Parathyroid adenoma (tissue), 2 donors: ENCODE measurements around the gene QRICH2.

Experiments
- H2AFZ ChIP-seq: fragments of 300-600 bp; sonication (generic); one replicate; pipeline ENCODE4 v1.7.0; 2017; ENCODE audit warnings: antibody characterized with exemption, mild to moderate bottlenecking
- H3K27ac ChIP-seq: fragments of 300-600 bp; sonication (generic); one replicate; pipeline ENCODE4 v1.7.0; 2017
- H3K27me3 ChIP-seq: fragments of 300-600 bp; sonication (generic); one replicate; pipeline ENCODE4 v1.7.0; 2017; ENCODE audit warnings: low read length; ENCODE audit not compliant: control insufficient read depth, insufficient read depth
- H3K36me3 ChIP-seq: fragments of 300-600 bp; sonication (generic); one replicate; pipeline ENCODE4 v1.7.0; 2017; ENCODE audit warnings: low read length; ENCODE audit not compliant: control insufficient read depth, insufficient read depth
- H3K4me1 ChIP-seq: fragments of 300-600 bp; sonication (generic); one replicate; pipeline ENCODE4 v1.7.0; 2017; ENCODE audit warnings: control low read depth
- H3K4me2 ChIP-seq: fragments of 300-600 bp; sonication (generic); one replicate; pipeline ENCODE4 v1.7.0; 2017; ENCODE audit warnings: low read length
- H3K4me3 ChIP-seq: fragments of 300-600 bp; sonication (generic); one replicate; pipeline ENCODE4 v1.7.0; 2017; ENCODE audit warnings: low read depth, low read length
- H3K79me2 ChIP-seq: fragments of 300-600 bp; sonication (generic); one replicate; pipeline ENCODE4 v1.7.0; 2017; ENCODE audit warnings: control low read depth
- H3K9ac ChIP-seq: fragments of 300-600 bp; sonication (generic); one replicate; pipeline ENCODE4 v1.7.0; 2017; ENCODE audit warnings: mild to moderate bottlenecking
- H3K9me3 ChIP-seq: fragments of 300-600 bp; sonication (generic); one replicate; pipeline ENCODE4 v1.7.0; 2017; ENCODE audit warnings: low read length; ENCODE audit not compliant: control insufficient read depth
- CTCF ChIP-seq: fragments of 300-600 bp; sonication (generic); IDR thresholded peaks from one replicate; pipeline ENCODE4 v1.7.0; 2017; ENCODE audit warnings: antibody characterized with exemption, mild to moderate bottlenecking
- donor health status: primary hyperparathyroidism.

QRICH2 gene

GRCh38 chr17:76337413-76337777 is 29.3 kb upstream of the QRICH2 start:
- no peaks in the 10 kb centered on the region for H3K36me3 ChIP-seq
- peaks cover 6% of the 10 kb centered on the region for H3K79me2 ChIP-seq
- no peaks in the 10 kb centered on the region for H3K4me1 ChIP-seq
- H3K27me3 ChIP-seq, result no peaks in the 10 kb centered on the region
- H3K4me2 ChIP-seq, result no peak overlapping the region
- no peaks in the 10 kb centered on the region for H3K9me3 ChIP-seq
- no peak overlapping the region for H3K9ac ChIP-seq
- no peak overlapping the region for H3K27ac ChIP-seq
- TF ChIP-seq CTCF, result no peak
- H3K4me3 ChIP-seq, result no peak overlapping the region
- no peak overlapping the region for H2AFZ ChIP-seq

GRCh38 chr17:76336756-76337412 is 28.8 kb upstream of the QRICH2 start:
- peaks cover 6% of the 10 kb centered on the region for H3K79me2 ChIP-seq
- H3K9ac ChIP-seq, result no peak overlapping the region
- no peak for TF ChIP-seq CTCF
- H3K4me2 ChIP-seq, result no peak overlapping the region
- H3K4me1 ChIP-seq, result no peaks in the 10 kb centered on the region
- no peak overlapping the region for H2AFZ ChIP-seq
- H3K4me3 ChIP-seq, result no peak overlapping the region
- H3K36me3 ChIP-seq, result no peaks in the 10 kb centered on the region
- H3K27ac ChIP-seq, result no peak overlapping the region
- no peaks in the 10 kb centered on the region for H3K9me3 ChIP-seq
- no peaks in the 10 kb centered on the region for H3K27me3 ChIP-seq

- no peak overlapping the region for H3K9ac ChIP-seq
- no peak overlapping the region for H2AFZ ChIP-seq
- no peak overlapping the region for H3K27ac ChIP-seq
- peaks cover 6% of the 10 kb centered on the region for H3K79me2 ChIP-seq
- TF ChIP-seq CTCF, result no peak
- no peaks in the 10 kb centered on the region for H3K27me3 ChIP-seq
- no peak overlapping the region for H3K4me2 ChIP-seq
- no peaks in the 10 kb centered on the region for H3K36me3 ChIP-seq
- H3K4me3 ChIP-seq, result no peak overlapping the region
- no peaks in the 10 kb centered on the region for H3K9me3 ChIP-seq
- no peaks in the 10 kb centered on the region for H3K4me1 ChIP-seq
These were observed 27.8 kb upstream of the QRICH2 start for GRCh38 chr17:76335716-76336381.

GRCh38 chr17:76333673-76334505 is 25.8 kb upstream of the QRICH2 start:
- H3K27me3 ChIP-seq, result no peaks in the 10 kb centered on the region
- H3K4me2 ChIP-seq, result no peak overlapping the region
- peaks cover 4% of the 10 kb centered on the region for H3K79me2 ChIP-seq
- H3K27ac ChIP-seq, result no peak overlapping the region
- H3K9me3 ChIP-seq, result no peaks in the 10 kb centered on the region
- H2AFZ ChIP-seq, result no peak overlapping the region
- H3K36me3 ChIP-seq, result no peaks in the 10 kb centered on the region
- H3K4me3 ChIP-seq, result no peak overlapping the region
- no peaks in the 10 kb centered on the region for H3K4me1 ChIP-seq
- TF ChIP-seq CTCF, result no peak
- no peak overlapping the region for H3K9ac ChIP-seq
